EL (cell line): Measurements from ENCODE around the gene BICD1.
"Not testable (repeated sequence)": the region's sequence is repeated elsewhere in the genome, so short reads cannot be mapped to it uniquely, and the experiment has no call there.

Source experiments
- DNase-seq: peaks from one replicate; pipeline ENCODE4 v3.0.0-alpha.2; 2016

BICD1 gene

DNA sequence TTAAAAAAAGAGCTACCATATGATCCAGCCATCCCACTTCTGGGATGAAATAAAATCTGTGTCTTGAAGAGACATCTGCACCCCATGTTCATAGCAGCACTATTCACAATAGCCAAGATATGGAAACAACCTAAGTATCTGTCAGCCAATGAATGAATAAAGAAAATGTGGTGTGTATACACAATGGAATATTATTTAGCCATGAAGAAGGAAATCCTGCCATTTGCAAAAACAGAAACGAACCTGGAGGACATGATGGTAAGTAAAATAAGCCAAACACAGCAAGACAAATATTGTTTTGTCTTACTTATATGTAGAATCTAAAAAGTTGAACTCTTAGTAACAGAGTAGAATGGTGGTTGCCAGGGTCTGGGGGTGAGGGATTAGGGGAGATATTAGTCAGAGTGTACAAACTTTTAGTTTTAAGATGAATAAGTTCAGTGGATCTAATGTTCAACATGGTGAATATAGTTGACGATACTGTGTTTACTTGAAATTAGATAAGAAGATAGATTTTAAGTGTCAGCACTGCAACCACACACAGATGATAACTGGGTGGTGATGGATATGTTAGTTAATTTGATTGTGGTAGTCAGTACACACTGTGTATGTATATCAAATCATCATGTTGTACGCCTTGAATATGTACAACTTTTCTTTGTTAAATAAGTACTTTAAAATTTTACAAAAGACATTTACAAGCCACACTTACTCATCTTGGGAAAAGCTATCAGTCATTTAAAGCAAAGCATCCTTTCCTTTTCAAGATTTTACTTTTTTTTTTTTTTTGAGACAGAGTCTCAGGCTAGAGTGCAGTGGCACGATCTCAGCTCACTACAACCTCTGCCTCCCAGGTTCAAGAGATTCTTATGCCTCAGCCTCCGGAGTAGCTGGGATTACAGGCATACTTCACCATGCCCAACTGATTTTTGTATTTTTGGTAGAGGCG lies 89.9 kb downstream of the BICD1 start:
- no peak for DNase-seq

GRCh38 chr12:32197421-32197820 lies 90.8 kb downstream of the BICD1 start:
- DNase-seq = peak; percentile 50

GRCh38 chr12:32198555-32198954 lies 91.9 kb downstream of the BICD1 start:
- peak; percentile 65 for DNase-seq

DNA sequence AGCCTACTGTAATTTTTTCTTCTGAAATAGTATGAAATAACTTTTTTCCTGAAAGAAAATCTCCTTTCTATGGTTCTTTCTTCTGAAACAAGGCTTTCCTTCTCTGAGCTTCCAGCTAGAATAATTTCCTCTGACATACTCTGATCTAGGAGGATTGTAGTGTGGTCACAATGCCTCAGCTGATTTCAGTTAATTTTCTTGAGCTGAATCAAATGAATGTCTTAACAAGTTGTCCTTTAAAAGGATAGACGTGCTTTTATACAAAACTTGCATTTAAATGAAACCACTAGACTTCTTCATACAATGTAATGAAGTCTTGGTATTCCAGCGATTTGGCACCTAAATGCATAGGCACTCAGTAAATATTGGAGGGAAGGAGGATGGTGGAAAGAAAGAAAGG lies 94.4 kb downstream of the BICD1 start:
- no peak for DNase-seq

DNA sequence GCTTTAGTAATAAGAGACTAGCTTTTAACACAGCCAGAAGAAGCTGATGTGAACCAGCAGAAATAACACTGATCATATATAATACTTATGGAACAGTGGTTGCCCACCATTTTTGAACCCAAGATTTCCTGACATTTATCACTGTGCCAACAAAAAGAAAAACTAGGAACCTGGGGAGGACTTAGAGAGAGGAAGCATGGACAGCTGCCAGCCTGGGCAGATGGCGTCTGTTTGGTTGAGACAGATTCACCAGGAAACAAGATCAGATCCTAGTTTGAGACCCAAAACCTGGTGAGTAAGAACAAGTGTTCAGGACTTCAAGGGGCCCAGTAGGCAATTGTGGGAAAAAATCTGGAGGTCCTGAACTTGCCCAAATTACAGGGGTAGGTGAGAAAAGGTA lies 95.3 kb downstream of the BICD1 start:
- no peak for DNase-seq

DNA sequence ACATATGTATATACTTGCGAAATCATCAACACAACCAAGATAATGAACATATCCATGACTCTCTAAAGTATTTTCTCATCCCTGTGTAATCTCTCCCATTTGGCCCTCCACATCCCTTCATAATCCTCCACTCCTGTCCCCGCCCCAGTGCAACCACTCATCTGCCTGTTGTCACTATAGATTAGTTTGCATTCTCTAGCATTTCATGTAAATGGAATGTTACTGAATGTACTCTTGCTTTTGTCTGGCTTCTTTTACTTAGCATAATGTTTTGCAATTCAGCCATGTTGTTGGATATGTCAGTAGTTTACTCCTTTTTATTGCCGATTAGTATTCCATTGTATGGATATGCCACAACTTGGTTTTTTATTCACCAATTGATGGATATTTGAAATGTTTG lies 99.1 kb downstream of the BICD1 start:
- no peak for DNase-seq

GRCh38 chr12:32208355-32208754 lies 101.7 kb downstream of the BICD1 start:
- DNase-seq = no peak

GRCh38 chr12:32211066-32211899 lies 104.6 kb downstream of the BICD1 start:
- DNase-seq = no peak

DNA sequence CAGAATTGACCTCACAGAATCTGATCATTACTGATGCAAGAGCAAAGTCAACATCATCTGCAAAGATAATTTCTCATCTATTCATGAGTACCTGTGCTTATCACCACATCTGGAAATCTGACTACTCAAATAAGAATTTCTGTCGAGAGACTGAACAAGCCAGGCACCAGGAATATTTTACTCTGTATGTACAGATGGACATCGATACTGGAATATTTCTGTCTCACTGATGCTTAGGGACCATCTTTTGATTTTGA lies 105.2 kb downstream of the BICD1 start:
- no peak for DNase-seq

DNA sequence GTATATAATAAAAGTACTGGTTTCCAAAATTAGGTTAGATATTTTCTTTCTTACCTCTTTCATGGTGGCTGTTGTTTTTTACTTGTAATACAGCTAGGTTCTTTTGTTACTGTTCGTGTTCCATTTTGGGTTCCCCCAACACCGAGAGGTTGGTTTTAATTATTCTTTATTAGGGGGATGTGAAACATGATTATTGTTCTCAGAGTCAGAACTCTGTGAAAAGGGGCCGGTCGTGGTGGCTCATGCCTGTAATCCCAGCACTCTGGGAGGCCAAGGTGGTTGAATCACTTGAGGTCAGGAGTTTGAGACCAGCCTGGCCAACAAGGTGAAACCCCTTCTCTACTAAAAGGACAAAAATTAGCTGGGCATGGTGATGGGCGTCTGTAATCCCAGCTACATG lies 108.1 kb downstream of the BICD1 start:
- DNase-seq = no peak

DNA sequence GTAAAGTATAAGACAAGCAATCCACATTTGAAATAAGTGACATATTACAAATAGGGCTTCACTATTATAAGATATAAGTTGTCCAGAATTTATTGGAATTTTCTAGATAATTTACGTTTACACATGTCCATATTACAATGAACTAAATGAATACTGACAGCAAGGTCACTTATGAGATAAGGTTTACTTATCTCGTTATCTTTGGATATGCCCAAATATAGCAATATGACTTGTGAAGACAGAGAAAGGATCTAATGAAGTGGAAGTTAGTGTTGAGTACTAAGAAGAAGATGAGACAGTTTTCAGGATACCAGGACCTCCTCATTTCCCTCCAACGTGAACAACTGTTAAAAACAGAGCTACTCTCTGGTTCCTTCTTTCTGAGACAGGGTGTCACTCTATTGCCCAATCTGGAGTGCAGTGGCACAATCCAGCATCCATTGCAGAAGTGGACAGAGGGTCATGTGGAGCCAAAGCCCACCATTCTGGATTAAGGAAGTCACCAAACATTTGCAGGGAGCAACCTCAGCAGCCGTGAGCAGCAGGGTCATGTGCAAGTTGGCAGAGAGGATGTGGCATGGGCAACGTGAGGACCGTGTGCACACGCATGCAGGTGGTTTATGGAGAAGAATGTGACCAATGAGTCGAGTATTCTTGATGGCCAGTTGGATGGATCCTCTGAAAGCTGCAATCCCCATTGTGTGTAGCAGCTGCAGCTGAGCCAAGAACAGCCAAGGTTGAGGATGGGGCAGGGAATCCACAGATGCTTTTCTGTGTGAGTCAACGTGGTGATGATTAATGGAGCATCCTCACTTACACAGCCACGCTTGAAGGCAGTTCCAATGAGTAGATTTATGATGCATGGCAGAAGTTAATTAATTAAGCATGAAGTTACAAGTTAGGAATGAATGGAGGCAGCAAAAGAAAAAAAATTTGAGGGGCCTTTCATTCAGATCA lies 111.0 kb downstream of the BICD1 start:
- peak; percentile 94 for DNase-seq

DNA sequence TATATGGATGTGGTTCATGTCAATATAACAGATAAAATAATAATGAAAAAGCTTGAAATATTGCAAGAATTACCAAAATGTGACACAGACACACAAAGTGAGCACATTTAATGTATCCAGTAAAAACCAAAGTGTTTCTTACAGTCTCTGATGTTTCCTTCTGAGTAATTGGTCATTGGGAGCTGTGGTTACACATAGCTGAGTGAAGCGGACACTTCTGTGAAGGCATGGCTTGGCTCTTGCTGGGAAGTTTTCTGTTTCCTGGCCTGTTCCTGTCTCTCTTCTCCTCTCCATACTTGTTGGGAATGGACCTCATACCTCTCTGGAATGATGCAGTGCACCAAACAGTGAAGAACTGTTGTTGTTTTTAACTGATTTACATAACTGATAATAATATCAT lies 117.3 kb downstream of the BICD1 start:
- no peak for DNase-seq

GRCh38 chr12:32226768-32227167 lies 120.1 kb downstream of the BICD1 start:
- no peak for DNase-seq

GRCh38 chr12:32229971-32230612 lies 123.4 kb downstream of the BICD1 start:
- no peak for DNase-seq

- no peak for DNase-seq
Observed at GRCh38 chr12:32230613-32230993, 124.0 kb downstream of the BICD1 start.

- not testable (repeated sequence) for DNase-seq
Observed at GRCh38 chr12:32231361-32231760, 124.7 kb downstream of the BICD1 start.

DNA sequence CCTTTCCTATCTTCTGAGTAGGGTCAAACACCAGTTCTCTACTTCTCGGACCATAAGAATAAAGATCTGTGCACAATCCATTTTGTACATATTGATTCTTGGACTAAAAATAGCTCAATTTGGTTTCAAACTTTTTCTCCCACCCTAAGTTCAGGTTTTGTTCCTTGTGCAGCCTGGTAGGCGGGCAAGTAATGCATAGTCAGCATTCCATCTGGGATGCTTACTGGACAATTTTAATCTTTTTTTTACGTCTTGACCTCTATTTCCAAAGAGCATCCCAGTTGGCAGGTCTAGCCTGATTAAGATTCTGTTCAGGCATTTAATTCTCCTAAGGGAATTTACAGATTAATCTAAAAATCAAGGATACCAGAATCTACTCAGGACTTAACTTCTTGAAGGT lies 126.9 kb downstream of the BICD1 start:
- no peak for DNase-seq

DNA sequence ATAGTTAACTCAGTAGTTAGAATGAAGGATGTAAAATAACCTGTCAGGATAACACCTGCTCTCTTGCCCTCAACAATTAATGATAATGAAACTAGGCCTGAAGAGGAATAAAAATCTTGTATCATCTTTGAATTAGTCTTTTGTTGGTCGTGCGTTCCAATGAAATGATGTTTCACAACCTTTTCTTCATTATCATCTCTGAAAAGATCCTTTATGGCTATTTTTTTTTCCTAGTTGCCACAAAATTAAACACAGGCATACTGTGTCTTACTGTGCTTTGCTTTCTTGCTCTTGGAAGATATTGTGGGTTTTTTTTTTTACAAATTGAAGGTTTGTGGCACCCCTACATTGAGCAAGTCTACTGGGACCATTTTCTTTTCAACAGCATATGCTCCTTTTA lies 128.6 kb downstream of the BICD1 start:
- no peak for DNase-seq

- no peak for DNase-seq
Observed at GRCh38 chr12:32240162-32240561, 133.5 kb downstream of the BICD1 start.

GRCh38 chr12:32240831-32241230 lies 134.2 kb downstream of the BICD1 start:
- peak; percentile 58 for DNase-seq

- no peak for DNase-seq
Observed at GRCh38 chr12:32242641-32243040, 136.0 kb downstream of the BICD1 start.

- DNase-seq = peak; percentile 7
Observed at GRCh38 chr12:32248441-32249140, 141.9 kb downstream of the BICD1 start.
